ENCODE measurements around the gene CTNND2.

The CTNND2 gene

DNA sequence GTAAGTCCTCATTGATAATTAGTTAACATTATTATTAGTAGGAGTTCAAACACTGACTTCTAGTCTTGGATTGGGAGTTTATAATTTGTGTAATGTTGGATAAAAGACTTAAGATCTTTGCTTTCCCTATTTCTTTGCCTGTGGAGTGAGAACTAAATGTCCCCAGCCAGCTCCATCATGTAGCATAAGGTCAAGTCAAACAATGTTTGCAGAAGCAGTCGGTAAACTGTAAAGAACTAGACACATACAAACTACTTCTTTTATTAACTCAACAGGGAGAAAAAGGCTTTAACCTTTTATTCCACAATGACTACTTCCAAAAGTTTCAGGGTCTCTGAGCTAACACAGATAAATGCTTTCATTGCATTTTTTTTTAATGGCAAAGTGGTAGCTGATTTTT, 192.3 kb downstream of the CTNND2 start:
- TF ChIP-seq, protein P1, sequence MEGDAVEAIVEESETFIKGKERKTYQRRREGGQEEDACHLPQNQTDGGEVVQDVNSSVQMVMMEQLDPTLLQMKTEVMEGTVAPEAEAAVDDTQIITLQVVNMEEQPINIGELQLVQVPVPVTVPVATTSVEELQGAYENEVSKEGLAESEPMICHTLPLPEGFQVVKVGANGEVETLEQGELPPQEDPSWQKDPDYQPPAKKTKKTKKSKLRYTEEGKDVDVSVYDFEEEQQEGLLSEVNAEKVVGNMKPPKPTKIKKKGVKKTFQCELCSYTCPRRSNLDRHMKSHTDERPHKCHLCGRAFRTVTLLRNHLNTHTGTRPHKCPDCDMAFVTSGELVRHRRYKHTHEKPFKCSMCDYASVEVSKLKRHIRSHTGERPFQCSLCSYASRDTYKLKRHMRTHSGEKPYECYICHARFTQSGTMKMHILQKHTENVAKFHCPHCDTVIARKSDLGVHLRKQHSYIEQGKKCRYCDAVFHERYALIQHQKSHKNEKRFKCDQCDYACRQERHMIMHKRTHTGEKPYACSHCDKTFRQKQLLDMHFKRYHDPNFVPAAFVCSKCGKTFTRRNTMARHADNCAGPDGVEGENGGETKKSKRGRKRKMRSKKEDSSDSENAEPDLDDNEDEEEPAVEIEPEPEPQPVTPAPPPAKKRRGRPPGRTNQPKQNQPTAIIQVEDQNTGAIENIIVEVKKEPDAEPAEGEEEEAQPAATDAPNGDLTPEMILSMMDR (IDR thresholded peaks at IDR 0.05; ENCODE audit: low read depth, low read length), result no peak
- no peaks in the 10 kb centered on the region for H3K9me3 ChIP-seq (ENCODE audit: severe bottlenecking)

DNA sequence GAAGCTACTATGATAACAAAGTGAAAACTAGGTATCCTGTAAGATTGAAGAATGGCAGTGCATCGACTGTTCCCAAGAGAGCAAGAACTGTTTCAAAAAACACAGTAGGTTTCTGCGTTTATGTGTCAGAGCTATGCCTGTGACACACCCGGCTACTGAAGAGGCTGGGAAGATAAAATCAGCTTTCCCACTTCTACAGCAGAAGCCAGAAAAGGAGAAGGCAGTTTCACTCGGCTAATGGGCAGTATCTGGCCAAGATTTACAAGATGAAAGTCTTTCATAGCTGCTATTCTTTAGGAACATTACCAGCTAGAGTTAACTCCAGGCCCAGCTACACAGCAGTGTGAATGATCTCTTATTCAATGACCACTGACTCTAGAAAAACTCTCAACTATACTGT, 195.2 kb downstream of the CTNND2 start:
- no peaks in the 10 kb centered on the region for H3K36me3 ChIP-seq
- no peak for DNase-seq
- H3K27me3 ChIP-seq (ENCODE audit: insufficient read depth, low read depth, severe bottlenecking), result no peaks in the 10 kb centered on the region
- H3K27ac ChIP-seq, result no peak overlapping the region
- H3K4me3 ChIP-seq (ENCODE audit: low read depth, low read length), result no peak overlapping the region
- H3K9me3 ChIP-seq (ENCODE audit: severe bottlenecking), result no peaks in the 10 kb centered on the region
- TF ChIP-seq, protein P1 (IDR thresholded peaks at IDR 0.05; ENCODE audit: low read depth, low read length), result no peak

More for the DNA sequence above, 192.3 kb downstream of the CTNND2 start:
- Histone ChIP-seq H3K4me3 (ENCODE audit: low read depth, low read length) (no peak overlapping the region), H3K27ac (no peak overlapping the region), H3K36me3 (no peaks in the 10 kb centered on the region), H3K27me3 (ENCODE audit: insufficient read depth, low read depth, severe bottlenecking) (no peaks in the 10 kb centered on the region)
- no peak for DNase-seq

DNA sequence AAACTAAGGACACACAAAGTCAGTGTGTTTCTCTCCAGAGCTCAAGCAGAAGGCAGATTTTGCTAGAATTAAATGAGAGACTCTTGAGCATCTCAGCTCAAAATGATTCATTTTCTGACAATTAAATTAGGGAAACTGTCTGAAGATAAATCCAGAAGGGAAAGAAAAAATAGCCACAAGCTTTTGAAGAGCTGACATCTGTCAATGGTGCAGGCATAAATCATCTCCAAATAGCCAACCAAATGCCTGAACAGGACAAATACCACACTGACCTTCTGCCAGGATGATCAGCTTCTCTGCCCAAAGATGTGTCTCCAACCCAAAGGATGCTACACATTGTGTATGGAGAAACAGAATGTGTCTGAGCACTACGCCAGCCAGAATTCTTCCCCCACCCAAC, 199.3 kb downstream of the CTNND2 start:
- Histone ChIP-seq H3K4me3 (ENCODE audit: low read depth, low read length) (no peak overlapping the region), H3K27ac (no peak overlapping the region), H3K9me3 (ENCODE audit: severe bottlenecking) (no peaks in the 10 kb centered on the region), H3K36me3 (no peaks in the 10 kb centered on the region), H3K27me3 (ENCODE audit: insufficient read depth, low read depth, severe bottlenecking) (no peaks in the 10 kb centered on the region)
- TF ChIP-seq, protein P1 (IDR thresholded peaks at IDR 0.05; ENCODE audit: low read depth, low read length), result no peak
- no peak for DNase-seq

DNA sequence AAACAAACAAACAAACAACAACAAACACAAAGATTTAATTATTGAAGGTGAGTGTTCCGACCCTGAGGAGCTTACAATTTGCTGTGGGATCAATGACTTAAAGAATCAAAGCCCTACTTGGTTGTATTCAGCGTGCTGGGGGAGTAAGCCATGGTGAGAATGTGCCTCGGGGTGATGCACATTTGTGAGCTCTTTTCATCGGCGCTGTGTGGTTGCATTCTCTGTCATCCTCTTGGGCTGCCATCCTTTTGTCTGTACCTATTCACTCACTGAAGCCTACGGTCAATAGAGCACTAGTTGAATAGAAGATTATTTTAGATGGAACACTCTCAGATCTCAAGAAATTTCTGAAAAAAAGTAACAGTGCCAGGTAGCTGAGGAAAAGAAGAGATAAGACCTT, 203.9 kb downstream of the CTNND2 start:
- Histone ChIP-seq H3K36me3 (no peaks in the 10 kb centered on the region), H3K9me3 (ENCODE audit: severe bottlenecking) (no peaks in the 10 kb centered on the region), H3K4me3 (ENCODE audit: low read depth, low read length) (no peak overlapping the region), H3K27me3 (ENCODE audit: insufficient read depth, low read depth, severe bottlenecking) (no peaks in the 10 kb centered on the region), H3K27ac (no peak overlapping the region)
- TF ChIP-seq, protein P1 (IDR thresholded peaks at IDR 0.05; ENCODE audit: low read depth, low read length), result no peak
- no peak for DNase-seq

DNA sequence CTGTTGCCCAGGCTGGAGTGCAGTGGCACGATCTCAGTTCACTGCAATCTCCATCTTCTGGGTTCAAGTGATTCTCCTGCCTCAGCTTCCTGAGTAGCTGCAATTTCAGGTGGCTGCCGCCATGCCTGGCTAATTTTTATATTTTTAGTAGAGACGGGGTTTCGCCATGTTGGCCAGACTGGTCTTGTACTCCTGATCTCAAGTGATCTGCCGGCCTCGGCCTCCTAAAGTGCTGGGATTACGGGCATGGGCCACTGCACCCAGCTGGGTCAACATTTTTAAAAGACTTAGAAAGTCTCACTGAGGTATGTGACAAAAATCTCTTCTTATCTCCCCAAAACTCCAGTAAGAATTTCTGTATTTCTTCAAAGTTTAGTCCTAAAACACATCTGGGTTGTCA, 211.6 kb downstream of the CTNND2 start:
- Histone ChIP-seq H3K27ac (no peak overlapping the region), H3K27me3 (ENCODE audit: insufficient read depth, low read depth, severe bottlenecking) (no peaks in the 10 kb centered on the region), H3K9me3 (ENCODE audit: severe bottlenecking) (no peaks in the 10 kb centered on the region), H3K4me3 (ENCODE audit: low read depth, low read length) (no peak overlapping the region), H3K36me3 (no peaks in the 10 kb centered on the region)
- DNase-seq, result no peak
- TF ChIP-seq, protein P1 (IDR thresholded peaks at IDR 0.05; ENCODE audit: low read depth, low read length), result no peak

DNA sequence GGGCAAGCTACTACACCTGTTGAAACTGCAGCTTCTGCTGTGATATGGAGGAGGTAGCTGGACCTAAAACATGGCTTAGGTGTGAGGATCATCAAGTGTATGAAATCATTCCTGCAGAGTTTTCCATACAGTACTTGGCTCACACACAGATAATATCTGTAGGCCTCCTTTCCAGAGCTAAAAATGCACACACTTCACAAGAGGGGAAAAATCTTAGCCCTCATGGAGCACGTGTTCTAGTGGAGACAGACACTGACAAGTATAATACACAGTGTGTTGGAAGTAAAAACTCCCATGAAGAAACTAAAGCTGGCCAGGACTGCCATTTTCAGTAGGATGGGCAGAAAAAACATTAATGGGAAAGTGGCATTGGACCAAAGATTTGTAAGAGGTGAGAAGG, 216.7 kb downstream of the CTNND2 start:
- H3K36me3 ChIP-seq, result no peaks in the 10 kb centered on the region
- H3K27ac ChIP-seq, result no peak overlapping the region
- DNase-seq, result no peak
- TF ChIP-seq, protein P1 (IDR thresholded peaks at IDR 0.05; ENCODE audit: low read depth, low read length), result no peak
- H3K27me3 ChIP-seq (ENCODE audit: insufficient read depth, low read depth, severe bottlenecking), result no peaks in the 10 kb centered on the region
- no peaks in the 10 kb centered on the region for H3K9me3 ChIP-seq (ENCODE audit: severe bottlenecking)
- H3K4me3 ChIP-seq (ENCODE audit: low read depth, low read length), result no peak overlapping the region
